Upper lobe of left lung (tissue), 4 donors: ENCODE measurements around the gene LIMCH1.

Source experiments
- EP300 ChIP-seq, 4 donors: sonication (generic); formaldehyde crosslinking; IDR thresholded peaks; one replicate each; pipeline ENCODE4 v1.5.1; 2017; ENCODE audit warnings: antibody characterized with exemption in 4 of 4, control low read depth in 2 of 4
- POLR2A ChIP-seq, 4 donors: fragments of 450-650 bp; IDR thresholded peaks; one replicate each; pipeline ENCODE4 v1.5.1; 2016 to 2017; ENCODE audit warnings: antibody characterized with exemption in 4 of 4, mild to moderate bottlenecking in 2 of 4
- POLR2AphosphoS5 ChIP-seq, 2 donors: sonication (generic); formaldehyde crosslinking; IDR thresholded peaks; one replicate each; pipeline ENCODE4 v1.5.1; 2017; ENCODE audit warnings: antibody characterized with exemption in 2 of 2
- TF ChIP-seq, protein P1 (sequence below), 6 experiments: fragments of 450-650 bp in 4 of 6; fragments of 200-600 bp in 2 of 6; sonication (generic) in 2 of 6; IDR thresholded peaks; one replicate each; pipeline ENCODE4 v1.5.1; 2016 to 2019; ENCODE audit warnings: antibody characterized with exemption in 6 of 6

DNA sequence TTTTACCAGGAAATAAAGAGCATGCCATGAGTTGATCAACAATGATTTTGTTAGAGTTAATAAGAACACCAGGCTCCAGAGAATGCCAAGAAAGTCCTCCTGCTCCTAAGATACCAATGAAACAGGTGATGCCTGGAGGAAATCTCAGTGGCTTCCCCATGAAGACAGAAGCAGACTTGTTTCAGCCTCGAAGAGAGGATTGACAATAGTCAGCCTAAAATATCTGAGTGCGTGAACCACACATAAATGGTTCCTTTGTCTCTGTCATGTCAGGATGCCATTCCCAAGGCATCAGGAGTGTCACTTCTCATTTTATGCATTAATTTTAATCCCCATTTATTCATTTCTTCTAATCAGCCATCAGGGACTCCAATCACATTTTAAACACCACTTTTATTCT lies 141.0 kb downstream of the LIMCH1 start:
- TF ChIP-seq, protein P1, sequence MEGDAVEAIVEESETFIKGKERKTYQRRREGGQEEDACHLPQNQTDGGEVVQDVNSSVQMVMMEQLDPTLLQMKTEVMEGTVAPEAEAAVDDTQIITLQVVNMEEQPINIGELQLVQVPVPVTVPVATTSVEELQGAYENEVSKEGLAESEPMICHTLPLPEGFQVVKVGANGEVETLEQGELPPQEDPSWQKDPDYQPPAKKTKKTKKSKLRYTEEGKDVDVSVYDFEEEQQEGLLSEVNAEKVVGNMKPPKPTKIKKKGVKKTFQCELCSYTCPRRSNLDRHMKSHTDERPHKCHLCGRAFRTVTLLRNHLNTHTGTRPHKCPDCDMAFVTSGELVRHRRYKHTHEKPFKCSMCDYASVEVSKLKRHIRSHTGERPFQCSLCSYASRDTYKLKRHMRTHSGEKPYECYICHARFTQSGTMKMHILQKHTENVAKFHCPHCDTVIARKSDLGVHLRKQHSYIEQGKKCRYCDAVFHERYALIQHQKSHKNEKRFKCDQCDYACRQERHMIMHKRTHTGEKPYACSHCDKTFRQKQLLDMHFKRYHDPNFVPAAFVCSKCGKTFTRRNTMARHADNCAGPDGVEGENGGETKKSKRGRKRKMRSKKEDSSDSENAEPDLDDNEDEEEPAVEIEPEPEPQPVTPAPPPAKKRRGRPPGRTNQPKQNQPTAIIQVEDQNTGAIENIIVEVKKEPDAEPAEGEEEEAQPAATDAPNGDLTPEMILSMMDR (IDR thresholded peaks at IDR 0.05), result no peak
- TF ChIP-seq EP300 (IDR thresholded peaks at IDR 0.05) (no peak), POLR2AphosphoS5 (IDR thresholded peaks at IDR 0.05) (no peak), POLR2A (IDR thresholded peaks at IDR 0.05) (no peak)
